HG03139 (cell line): ENCODE data around the gene ACER3.
"Not testable (repeated sequence)": the region's sequence is repeated elsewhere in the genome, so short reads cannot be mapped to it uniquely, and the experiment has no call there.

Source experiments
- ATAC-seq: cut with Tn5 transposase; IDR thresholded peaks from one replicate; pipeline ENCODE4 v1.9.1; 2021; ENCODE audit not compliant: unreplicated experiment

The ACER3 gene

GRCh38 chr11:76836613-76837291 is 24.0 kb upstream of the ACER3 start:
- no peak for ATAC-seq

GRCh38 chr11:76837696-76838677 is 22.7 kb upstream of the ACER3 start:
- no peak for ATAC-seq

- no peak for ATAC-seq
Measured at GRCh38 chr11:76838678-76839068, 22.0 kb upstream of the ACER3 start.

GRCh38 chr11:76839311-76839710 is 21.4 kb upstream of the ACER3 start:
- ATAC-seq = no peak

- ATAC-seq = no peak
Measured at GRCh38 chr11:76841923-76842452, 18.7 kb upstream of the ACER3 start.

GRCh38 chr11:76843907-76844306 is 16.8 kb upstream of the ACER3 start:
- ATAC-seq = no peak

GRCh38 chr11:76844511-76844910 is 16.2 kb upstream of the ACER3 start:
- no peak for ATAC-seq

GRCh38 chr11:76845069-76845468 is 15.6 kb upstream of the ACER3 start:
- ATAC-seq = no peak

GRCh38 chr11:76846441-76846840 is 14.3 kb upstream of the ACER3 start:
- no peak for ATAC-seq

GRCh38 chr11:76849376-76849775 is 11.3 kb upstream of the ACER3 start:
- ATAC-seq = no peak

- no peak for ATAC-seq
Measured at GRCh38 chr11:76850130-76850529, 10.6 kb upstream of the ACER3 start.

- no peak for ATAC-seq
Measured at GRCh38 chr11:76850815-76851214, 9.9 kb upstream of the ACER3 start.

- ATAC-seq = no peak
Measured at GRCh38 chr11:76854709-76855108, 6.0 kb upstream of the ACER3 start.

GRCh38 chr11:76855670-76856069 is 5.0 kb upstream of the ACER3 start:
- not testable (repeated sequence) for ATAC-seq

- ATAC-seq = no peak
Measured at GRCh38 chr11:76856106-76856505, 4.6 kb upstream of the ACER3 start.

- ATAC-seq = no peak
Measured at GRCh38 chr11:76856571-76856970, 4.1 kb upstream of the ACER3 start.

GRCh38 chr11:76857781-76858410 is 2.8 kb upstream of the ACER3 start:
- ATAC-seq = no peak

GRCh38 chr11:76859708-76860227 is 950 bp upstream of the ACER3 start:
- ATAC-seq = no peak

- ATAC-seq = no peak
Measured at GRCh38 chr11:76861490-76861953, 804 bp downstream of the ACER3 start.

GRCh38 chr11:76862794-76863193 is 2.1 kb downstream of the ACER3 start:
- not testable (repeated sequence) for ATAC-seq

GRCh38 chr11:76863196-76863777 is 2.6 kb downstream of the ACER3 start:
- ATAC-seq = no peak
